Measurements from ENCODE around the gene PRDX6. TPM values are rescaled to one million over a fixed set of nuclear protein-coding genes. Genes with fewer than 3 reads are reported as not detected.

The PRDX6 gene, protein sequence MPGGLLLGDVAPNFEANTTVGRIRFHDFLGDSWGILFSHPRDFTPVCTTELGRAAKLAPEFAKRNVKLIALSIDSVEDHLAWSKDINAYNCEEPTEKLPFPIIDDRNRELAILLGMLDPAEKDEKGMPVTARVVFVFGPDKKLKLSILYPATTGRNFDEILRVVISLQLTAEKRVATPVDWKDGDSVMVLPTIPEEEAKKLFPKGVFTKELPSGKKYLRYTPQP
- 533 and 541 TPM in 2 replicates for total RNA-seq (2021)
- long read RNA-seq, transcript PRDX6-201 (5 exons, 1,751 nt) = major isoform, 2,145 of 2,248 reads
- long read RNA-seq, transcript PRDX6-202 (2 exons, 809 nt) = minor isoform, 8 of 2,248 reads
- long read RNA-seq, transcript PRDX6-203 (4 exons, 859 nt) = minor isoform, 8 of 2,248 reads
- long read RNA-seq, partial matches to known transcripts = 9 of 2,248 reads
- long read RNA-seq, other reads (novel, unspliced or antisense) = 78 of 2,248 reads

DNA sequence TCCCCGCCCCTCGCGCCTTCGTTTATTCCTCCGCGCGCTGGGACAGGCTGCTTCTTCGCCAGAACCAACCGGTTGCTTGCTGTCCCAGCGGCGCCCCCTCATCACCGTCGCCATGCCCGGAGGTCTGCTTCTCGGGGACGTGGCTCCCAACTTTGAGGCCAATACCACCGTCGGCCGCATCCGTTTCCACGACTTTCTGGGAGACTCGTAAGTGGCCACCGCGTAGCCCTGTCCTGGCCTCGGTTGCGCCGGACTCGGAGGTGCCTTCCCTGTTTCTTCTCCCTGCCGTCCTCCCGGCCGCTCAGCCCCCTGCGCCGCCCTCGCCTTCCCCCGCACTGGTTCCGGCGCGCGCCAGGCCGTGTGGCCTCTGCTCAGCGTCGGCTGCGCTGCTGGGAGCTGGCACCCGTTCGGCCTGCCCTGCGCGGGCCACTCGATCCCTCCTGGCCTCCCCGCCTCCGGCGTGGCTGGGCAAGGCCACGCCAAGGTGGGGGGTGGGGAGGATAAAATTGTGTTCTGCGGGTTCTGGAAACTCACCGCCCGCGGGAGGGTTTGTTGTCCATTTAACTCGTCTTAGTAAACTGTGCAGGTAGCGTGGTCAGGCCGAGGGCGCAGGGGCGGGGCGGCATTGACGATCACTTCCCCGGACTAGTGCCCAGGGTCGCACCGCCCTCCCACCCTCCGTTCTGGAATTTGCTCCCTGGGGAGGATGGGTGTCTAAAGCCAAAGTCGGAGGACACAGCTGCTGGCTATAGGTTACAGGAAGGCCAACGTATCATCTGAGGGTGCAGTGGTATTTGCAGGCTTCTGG lies at the start of gene PRDX6:
TSS of gene PRDX6 (plus strand) at position 50 of the 808 bp plus-strand sequence. CDS start at position 113, 63 bp downstream.
- TF ChIP-seq, protein P1, sequence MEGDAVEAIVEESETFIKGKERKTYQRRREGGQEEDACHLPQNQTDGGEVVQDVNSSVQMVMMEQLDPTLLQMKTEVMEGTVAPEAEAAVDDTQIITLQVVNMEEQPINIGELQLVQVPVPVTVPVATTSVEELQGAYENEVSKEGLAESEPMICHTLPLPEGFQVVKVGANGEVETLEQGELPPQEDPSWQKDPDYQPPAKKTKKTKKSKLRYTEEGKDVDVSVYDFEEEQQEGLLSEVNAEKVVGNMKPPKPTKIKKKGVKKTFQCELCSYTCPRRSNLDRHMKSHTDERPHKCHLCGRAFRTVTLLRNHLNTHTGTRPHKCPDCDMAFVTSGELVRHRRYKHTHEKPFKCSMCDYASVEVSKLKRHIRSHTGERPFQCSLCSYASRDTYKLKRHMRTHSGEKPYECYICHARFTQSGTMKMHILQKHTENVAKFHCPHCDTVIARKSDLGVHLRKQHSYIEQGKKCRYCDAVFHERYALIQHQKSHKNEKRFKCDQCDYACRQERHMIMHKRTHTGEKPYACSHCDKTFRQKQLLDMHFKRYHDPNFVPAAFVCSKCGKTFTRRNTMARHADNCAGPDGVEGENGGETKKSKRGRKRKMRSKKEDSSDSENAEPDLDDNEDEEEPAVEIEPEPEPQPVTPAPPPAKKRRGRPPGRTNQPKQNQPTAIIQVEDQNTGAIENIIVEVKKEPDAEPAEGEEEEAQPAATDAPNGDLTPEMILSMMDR (conservative IDR thresholded peaks at IDR 0.05) = no peak
- no CpG with 5 or more reads among the region's 69 CpGs for WGBS (ENCODE audit: extremely low coverage, insufficient read length, low lambda C conversion rate)
- no peaks in the 10 kb centered on the region for H3K27me3 Mint-ChIP-seq (ENCODE audit: low read depth)

More for the DNA sequence above, at the start of gene PRDX6:
- Mint-ChIP-seq H3K9me3 (peaks cover under 1 to 3% of the 10 kb centered on the region in 2 experiments; a peak in 3 of 5 replicates), H3K4me3 (peak within 1 kb of the TSS; percentile 94 to 98), H3K4me1 (peaks cover 34 to 46% of the 10 kb centered on the region in 2 experiments), H3K36me3 (ENCODE audit: insufficient read depth in 1 of 3, low read depth in 3 of 3) (peaks cover 40 to 58% (median 45%) of the 10 kb centered on the region in 3 experiments), H3K27ac (peak within 1 kb of the TSS; percentile 78 to 97 (median 95))
- Histone ChIP-seq H3K4me1 (ENCODE audit: insufficient read depth, low read length) (no peaks in the 10 kb centered on the region; the same call in 1 of the 2 replicates), H3K23ac (ENCODE audit: insufficient read length, low read depth, low read length) (no peak within 1 kb of the TSS), H2BK5ac (ENCODE audit: insufficient read length, low read length) (peak within 1 kb of the TSS; percentile 98), H2BK12ac (ENCODE audit: insufficient read length, low read depth, low read length) (peak within 1 kb of the TSS; percentile 85), H4K8ac (replicated peaks; ENCODE audit: insufficient read length, low read depth, low read length) (peak within 1 kb of the TSS; percentile 93), H3K56ac (ENCODE audit: insufficient read length, low read depth, low read length) (peak within 1 kb of the TSS; percentile 99), H2AFZ (ENCODE audit: low read length) (no peak within 1 kb of the TSS), H3K14ac (ENCODE audit: insufficient read depth, low read length) (peak within 1 kb of the TSS; percentile 100), H3K4me2 (ENCODE audit: insufficient read depth, insufficient read length, low read length) (peak within 1 kb of the TSS; percentile 97), H3T11ph (ENCODE audit: low read length) (no peak within 1 kb of the TSS), H4K91ac (ENCODE audit: insufficient read length, low read depth, low read length) (peak within 1 kb of the TSS; percentile 100), H3K23me2 (ENCODE audit: insufficient read length, low read depth, low read length, poor library complexity, severe bottlenecking) (peaks cover 18% of the 10 kb centered on the region), H2BK15ac (ENCODE audit: low read depth, low read length) (peak within 1 kb of the TSS; percentile 70; the same call in 1 of the 2 replicates), H3K9ac (ENCODE audit: extremely low read depth, insufficient read length, low read length) (peak within 1 kb of the TSS; percentile 100), H2AK5ac (ENCODE audit: insufficient read length, low read length) (no peak within 1 kb of the TSS), H3K18ac (ENCODE audit: insufficient read length, low read depth, low read length) (peak within 1 kb of the TSS; percentile 99), H4K5ac (ENCODE audit: insufficient read length, low read depth, low read length) (peak within 1 kb of the TSS; percentile 98), H3K79me1 (ENCODE audit: insufficient read depth, low read depth, low read length, poor library complexity, severe bottlenecking) (no peaks in the 10 kb centered on the region), H2BK120ac (ENCODE audit: low read depth, low read length, poor library complexity, severe bottlenecking) (no peak within 1 kb of the TSS), H3K27me3 (ENCODE audit: insufficient read depth, low read length) (no peaks in the 10 kb centered on the region), H3K27ac (ENCODE audit: insufficient read length, low read depth, low read length) (peak within 1 kb of the TSS; percentile 76), H4K20me1 (ENCODE audit: control insufficient read depth, insufficient read depth, insufficient read length) (no peaks in the 10 kb centered on the region), H3K4ac (ENCODE audit: low read depth, low read length) (peak within 1 kb of the TSS; percentile 93), H3K79me2 (ENCODE audit: insufficient read depth, low read length) (peaks cover 25% of the 10 kb centered on the region; the same call in 1 of the 2 replicates), H3K9me3 (ENCODE audit: control insufficient read depth, low read depth, low read length) (no peaks in the 10 kb centered on the region), H2BK20ac (ENCODE audit: low read depth, low read length, poor library complexity, severe bottlenecking) (no peak within 1 kb of the TSS)
- DNase-seq = peak; percentile 32
